Measurements from ENCODE around the gene CD7. TPM values are rescaled to one million over a fixed set of nuclear protein-coding genes. Genes with fewer than 3 reads are reported as not detected.

The CD7 gene
- total and polyA plus RNA-seq, 9 of the 15 experiments (the other 6 are each of a cell fraction or from before 2014, with no cell fraction given): 0.21 to 0.35 TPM; not detected in 7

DNA sequence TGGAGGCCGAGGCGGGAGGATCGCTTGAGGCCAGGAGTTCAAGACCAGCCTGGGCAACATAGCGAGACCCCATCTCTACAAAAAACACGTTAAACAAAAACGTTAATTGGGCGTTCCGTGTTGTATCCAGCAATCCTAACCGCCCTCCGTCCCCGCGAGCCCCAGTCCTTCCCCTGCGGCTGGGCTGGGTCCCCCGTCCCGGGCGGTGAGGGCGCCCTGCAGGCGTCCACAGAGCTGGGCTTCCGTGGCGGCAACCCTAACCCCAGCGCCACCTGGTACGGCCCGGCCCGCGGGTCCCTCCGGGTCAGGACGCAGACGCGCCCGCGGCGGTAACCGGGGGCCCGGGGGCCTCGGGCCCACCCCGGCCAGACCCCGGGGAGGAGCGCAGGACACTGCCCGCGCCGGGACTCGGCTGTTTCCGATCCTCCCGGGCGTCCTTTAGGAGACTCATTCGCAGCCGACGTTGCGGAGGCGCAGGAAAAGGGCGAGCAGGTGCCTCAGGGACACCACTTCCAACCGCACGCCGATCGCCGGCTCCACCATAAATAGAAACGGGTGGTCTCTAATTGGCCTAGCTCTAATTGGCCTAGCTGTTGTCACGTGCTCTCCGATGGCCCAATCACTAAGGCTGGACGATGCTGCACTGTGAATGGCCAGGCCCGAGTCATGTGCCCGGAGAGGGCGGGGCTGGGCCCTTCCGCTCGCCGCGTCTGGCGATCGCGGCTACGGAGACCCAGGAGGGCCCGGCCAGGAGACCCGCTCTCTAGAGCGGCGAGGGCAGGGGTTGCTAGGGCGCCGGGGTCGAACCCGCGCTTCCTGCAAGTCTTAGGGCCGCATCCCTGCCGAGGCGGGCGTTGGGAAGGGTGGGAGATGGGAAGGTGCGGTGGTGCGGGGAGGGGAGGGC is 24.9 kb downstream of the CD7 start (continued):
- TF ChIP-seq, protein P1, sequence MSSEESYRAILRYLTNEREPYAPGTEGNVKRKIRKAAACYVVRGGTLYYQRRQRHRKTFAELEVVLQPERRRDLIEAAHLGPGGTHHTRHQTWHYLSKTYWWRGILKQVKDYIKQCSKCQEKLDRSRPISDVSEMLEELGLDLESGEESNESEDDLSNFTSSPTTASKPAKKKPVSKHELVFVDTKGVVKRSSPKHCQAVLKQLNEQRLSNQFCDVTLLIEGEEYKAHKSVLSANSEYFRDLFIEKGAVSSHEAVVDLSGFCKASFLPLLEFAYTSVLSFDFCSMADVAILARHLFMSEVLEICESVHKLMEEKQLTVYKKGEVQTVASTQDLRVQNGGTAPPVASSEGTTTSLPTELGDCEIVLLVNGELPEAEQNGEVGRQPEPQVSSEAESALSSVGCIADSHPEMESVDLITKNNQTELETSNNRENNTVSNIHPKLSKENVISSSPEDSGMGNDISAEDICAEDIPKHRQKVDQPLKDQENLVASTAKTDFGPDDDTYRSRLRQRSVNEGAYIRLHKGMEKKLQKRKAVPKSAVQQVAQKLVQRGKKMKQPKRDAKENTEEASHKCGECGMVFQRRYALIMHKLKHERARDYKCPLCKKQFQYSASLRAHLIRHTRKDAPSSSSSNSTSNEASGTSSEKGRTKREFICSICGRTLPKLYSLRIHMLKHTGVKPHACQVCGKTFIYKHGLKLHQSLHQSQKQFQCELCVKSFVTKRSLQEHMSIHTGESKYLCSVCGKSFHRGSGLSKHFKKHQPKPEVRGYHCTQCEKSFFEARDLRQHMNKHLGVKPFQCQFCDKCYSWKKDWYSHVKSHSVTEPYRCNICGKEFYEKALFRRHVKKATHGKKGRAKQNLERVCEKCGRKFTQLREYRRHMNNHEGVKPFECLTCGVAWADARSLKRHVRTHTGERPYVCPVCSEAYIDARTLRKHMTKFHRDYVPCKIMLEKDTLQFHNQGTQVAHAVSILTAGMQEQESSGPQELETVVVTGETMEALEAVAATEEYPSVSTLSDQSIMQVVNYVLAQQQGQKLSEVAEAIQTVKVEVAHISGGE (CRISPR knock-in tag; IDR thresholded peaks at IDR 0.05): no peak
- TF ChIP-seq CHD4 (IDR thresholded peaks at IDR 0.05; ENCODE audit: insufficient read depth, insufficient replicate concordance, low read depth, low read length, poor library complexity, severe bottlenecking): peak; percentile 21
- peak; percentile 45; the same call in 1 of the 2 replicates for TF ChIP-seq KLF16 (IDR thresholded peaks at IDR 0.05)
- TF ChIP-seq, protein P2, sequence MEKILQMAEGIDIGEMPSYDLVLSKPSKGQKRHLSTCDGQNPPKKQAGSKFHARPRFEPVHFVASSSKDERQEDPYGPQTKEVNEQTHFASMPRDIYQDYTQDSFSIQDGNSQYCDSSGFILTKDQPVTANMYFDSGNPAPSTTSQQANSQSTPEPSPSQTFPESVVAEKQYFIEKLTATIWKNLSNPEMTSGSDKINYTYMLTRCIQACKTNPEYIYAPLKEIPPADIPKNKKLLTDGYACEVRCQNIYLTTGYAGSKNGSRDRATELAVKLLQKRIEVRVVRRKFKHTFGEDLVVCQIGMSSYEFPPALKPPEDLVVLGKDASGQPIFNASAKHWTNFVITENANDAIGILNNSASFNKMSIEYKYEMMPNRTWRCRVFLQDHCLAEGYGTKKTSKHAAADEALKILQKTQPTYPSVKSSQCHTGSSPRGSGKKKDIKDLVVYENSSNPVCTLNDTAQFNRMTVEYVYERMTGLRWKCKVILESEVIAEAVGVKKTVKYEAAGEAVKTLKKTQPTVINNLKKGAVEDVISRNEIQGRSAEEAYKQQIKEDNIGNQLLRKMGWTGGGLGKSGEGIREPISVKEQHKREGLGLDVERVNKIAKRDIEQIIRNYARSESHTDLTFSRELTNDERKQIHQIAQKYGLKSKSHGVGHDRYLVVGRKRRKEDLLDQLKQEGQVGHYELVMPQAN (IDR thresholded peaks at IDR 0.05; ENCODE audit: borderline replicate concordance): no peak
- TF ChIP-seq, protein P3, sequence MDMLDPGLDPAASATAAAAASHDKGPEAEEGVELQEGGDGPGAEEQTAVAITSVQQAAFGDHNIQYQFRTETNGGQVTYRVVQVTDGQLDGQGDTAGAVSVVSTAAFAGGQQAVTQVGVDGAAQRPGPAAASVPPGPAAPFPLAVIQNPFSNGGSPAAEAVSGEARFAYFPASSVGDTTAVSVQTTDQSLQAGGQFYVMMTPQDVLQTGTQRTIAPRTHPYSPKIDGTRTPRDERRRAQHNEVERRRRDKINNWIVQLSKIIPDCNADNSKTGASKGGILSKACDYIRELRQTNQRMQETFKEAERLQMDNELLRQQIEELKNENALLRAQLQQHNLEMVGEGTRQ (CRISPR knock-in tag; IDR thresholded peaks at IDR 0.05): peak; percentile 100
- TF ChIP-seq, protein P4, sequence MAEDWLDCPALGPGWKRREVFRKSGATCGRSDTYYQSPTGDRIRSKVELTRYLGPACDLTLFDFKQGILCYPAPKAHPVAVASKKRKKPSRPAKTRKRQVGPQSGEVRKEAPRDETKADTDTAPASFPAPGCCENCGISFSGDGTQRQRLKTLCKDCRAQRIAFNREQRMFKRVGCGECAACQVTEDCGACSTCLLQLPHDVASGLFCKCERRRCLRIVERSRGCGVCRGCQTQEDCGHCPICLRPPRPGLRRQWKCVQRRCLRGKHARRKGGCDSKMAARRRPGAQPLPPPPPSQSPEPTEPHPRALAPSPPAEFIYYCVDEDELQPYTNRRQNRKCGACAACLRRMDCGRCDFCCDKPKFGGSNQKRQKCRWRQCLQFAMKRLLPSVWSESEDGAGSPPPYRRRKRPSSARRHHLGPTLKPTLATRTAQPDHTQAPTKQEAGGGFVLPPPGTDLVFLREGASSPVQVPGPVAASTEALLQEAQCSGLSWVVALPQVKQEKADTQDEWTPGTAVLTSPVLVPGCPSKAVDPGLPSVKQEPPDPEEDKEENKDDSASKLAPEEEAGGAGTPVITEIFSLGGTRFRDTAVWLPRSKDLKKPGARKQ (CRISPR knock-in tag; IDR thresholded peaks at IDR 0.05): no peak
- no peak for TF ChIP-seq RBM39 (optimal IDR thresholded peaks at IDR 0.05; ENCODE audit: low read depth, low read length)
- TF ChIP-seq, protein P5, sequence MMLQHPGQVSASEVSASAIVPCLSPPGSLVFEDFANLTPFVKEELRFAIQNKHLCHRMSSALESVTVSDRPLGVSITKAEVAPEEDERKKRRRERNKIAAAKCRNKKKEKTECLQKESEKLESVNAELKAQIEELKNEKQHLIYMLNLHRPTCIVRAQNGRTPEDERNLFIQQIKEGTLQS (IDR thresholded peaks at IDR 0.05): peak; percentile 37; the same call in 1 of the 2 replicates
- TF ChIP-seq, protein P5 (CRISPR knock-in tag; conservative IDR thresholded peaks at IDR 0.05): no peak
- TF ChIP-seq SMARCE1 (IDR thresholded peaks at IDR 0.05): no peak
- TF ChIP-seq SIN3A (IDR thresholded peaks at IDR 0.05; ENCODE audit: borderline replicate concordance in 2 of 2, control insufficient read depth in 1 of 2, low read depth in 2 of 2, low read length in 2 of 2): no peak; a peak in 1 of 4 replicates
- TF ChIP-seq, protein P6, sequence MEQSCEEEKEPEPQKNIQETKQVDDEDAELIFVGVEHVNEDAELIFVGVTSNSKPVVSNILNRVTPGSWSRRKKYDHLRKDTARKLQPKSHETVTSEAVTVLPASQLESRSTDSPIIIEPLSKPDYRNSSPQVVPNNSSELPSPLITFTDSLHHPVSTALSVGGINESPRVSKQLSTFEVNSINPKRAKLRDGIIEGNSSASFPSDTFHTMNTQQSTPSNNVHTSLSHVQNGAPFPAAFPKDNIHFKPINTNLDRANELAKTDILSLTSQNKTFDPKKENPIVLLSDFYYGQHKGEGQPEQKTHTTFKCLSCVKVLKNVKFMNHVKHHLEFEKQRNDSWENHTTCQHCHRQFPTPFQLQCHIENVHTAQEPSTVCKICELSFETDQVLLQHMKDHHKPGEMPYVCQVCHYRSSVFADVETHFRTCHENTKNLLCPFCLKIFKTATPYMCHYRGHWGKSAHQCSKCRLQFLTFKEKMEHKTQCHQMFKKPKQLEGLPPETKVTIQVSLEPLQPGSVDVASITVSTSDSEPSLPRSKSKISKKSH (CRISPR knock-in tag; IDR thresholded peaks at IDR 0.05): no peak

All from K562 (cell line).